ENCODE results near the gene C1QL2.

C1QL2 gene

GRCh38 chr2:119181791-119182445, 23.4 kb upstream of the C1QL2 start:
- Histone ChIP-seq H3K4me3 (ENCODE audit: low read length in 2 of 2) (no peak overlapping the region), H3K23ac (ENCODE audit: low read depth, low read length, poor library complexity) (no peak overlapping the region), H3K36me3 (replicated peaks in 1 of 2; ENCODE audit: control insufficient read depth in 2 of 2, insufficient read depth in 2 of 2, low read length in 2 of 2) (no peaks in the 10 kb centered on the region), H2BK120ac (ENCODE audit: low read depth, low read length) (no peak overlapping the region), H4K8ac (ENCODE audit: low read depth, low read length) (no peak overlapping the region), H2BK12ac (ENCODE audit: low read length) (no peak overlapping the region), H3K9ac (ENCODE audit: low read depth, low read length, poor library complexity) (no peak overlapping the region), H3K14ac (ENCODE audit: low read length) (no peak overlapping the region), H3K18ac (ENCODE audit: low read length) (peak overlapping the region; percentile 16), H3K27me3 (ENCODE audit: control insufficient read depth in 3 of 3, insufficient read depth in 3 of 3, low read depth in 1 of 3, low read length in 3 of 3) (no peaks in the 10 kb centered on the region), H3K4ac (ENCODE audit: low read length) (no peak overlapping the region), H2AK5ac (ENCODE audit: low read depth, low read length) (no peak overlapping the region), H3K9me3 (replicated peaks in 1 of 2; ENCODE audit: control insufficient read depth in 2 of 2, insufficient read depth in 1 of 2, low read depth in 1 of 2, low read length in 2 of 2) (no peaks in the 10 kb centered on the region), H3K4me1 (ENCODE audit: control insufficient read depth in 2 of 2, insufficient read depth in 1 of 2, low read depth in 1 of 2, low read length in 2 of 2) (no peaks in the 10 kb centered on the region), H2BK15ac (ENCODE audit: low read length) (no peak overlapping the region), H4K91ac (ENCODE audit: low read depth, low read length, poor library complexity) (no peak overlapping the region), H2BK5ac (ENCODE audit: low read length) (no peak overlapping the region), H3K79me1 (ENCODE audit: low read depth, low read length) (no peaks in the 10 kb centered on the region), H2AFZ (ENCODE audit: low read length) (no peak overlapping the region), H3K27ac (replicated peaks; ENCODE audit: low read length) (no peak overlapping the region), H3K4me2 (ENCODE audit: insufficient read depth, low read length, poor library complexity, severe bottlenecking) (no peak overlapping the region)
- no peak for DNase-seq (ENCODE audit: low spot score)
- WGBS, 2 donors (ENCODE audit: extremely low coverage in 2 of 2, insufficient read length in 2 of 2, insufficient replicate concordance in 1 of 2): no CpG with 5 or more reads among the region's 13 CpGs

GRCh38 chr2:119181391-119181790, 22.8 kb upstream of the C1QL2 start:
- Histone ChIP-seq H2BK15ac (ENCODE audit: low read length) (no peak overlapping the region), H3K36me3 (replicated peaks in 1 of 2; ENCODE audit: control insufficient read depth in 2 of 2, insufficient read depth in 2 of 2, low read length in 2 of 2) (no peaks in the 10 kb centered on the region), H3K9me3 (replicated peaks in 1 of 2; ENCODE audit: control insufficient read depth in 2 of 2, insufficient read depth in 1 of 2, low read depth in 1 of 2, low read length in 2 of 2) (no peaks in the 10 kb centered on the region), H3K14ac (ENCODE audit: low read length) (no peak overlapping the region), H3K4me1 (ENCODE audit: control insufficient read depth in 2 of 2, insufficient read depth in 1 of 2, low read depth in 1 of 2, low read length in 2 of 2) (no peaks in the 10 kb centered on the region), H3K4me2 (ENCODE audit: insufficient read depth, low read length, poor library complexity, severe bottlenecking) (no peak overlapping the region), H2BK5ac (ENCODE audit: low read length) (no peak overlapping the region), H3K4me3 (ENCODE audit: low read length in 2 of 2) (no peak overlapping the region), H3K18ac (ENCODE audit: low read length) (peak overlapping the region; percentile 16), H2BK12ac (ENCODE audit: low read length) (no peak overlapping the region), H4K91ac (ENCODE audit: low read depth, low read length, poor library complexity) (no peak overlapping the region), H3K79me1 (ENCODE audit: low read depth, low read length) (no peaks in the 10 kb centered on the region), H2BK120ac (ENCODE audit: low read depth, low read length) (no peak overlapping the region), H2AK5ac (ENCODE audit: low read depth, low read length) (no peak overlapping the region), H4K8ac (ENCODE audit: low read depth, low read length) (no peak overlapping the region), H3K27me3 (ENCODE audit: control insufficient read depth in 3 of 3, insufficient read depth in 3 of 3, low read depth in 1 of 3, low read length in 3 of 3) (no peaks in the 10 kb centered on the region), H3K4ac (ENCODE audit: low read length) (no peak overlapping the region), H3K27ac (replicated peaks; ENCODE audit: low read length) (no peak overlapping the region), H2AFZ (ENCODE audit: low read length) (no peak overlapping the region), H3K9ac (ENCODE audit: low read depth, low read length, poor library complexity) (no peak overlapping the region), H3K23ac (ENCODE audit: low read depth, low read length, poor library complexity) (no peak overlapping the region)
- no peak for DNase-seq (ENCODE audit: low spot score)
- whole genome bisulfite sequencing, 2 donors (ENCODE audit: extremely low coverage in 2 of 2, insufficient read length in 2 of 2, insufficient replicate concordance in 1 of 2): no CpG with 5 or more reads among the region's 10 CpGs

DNA sequence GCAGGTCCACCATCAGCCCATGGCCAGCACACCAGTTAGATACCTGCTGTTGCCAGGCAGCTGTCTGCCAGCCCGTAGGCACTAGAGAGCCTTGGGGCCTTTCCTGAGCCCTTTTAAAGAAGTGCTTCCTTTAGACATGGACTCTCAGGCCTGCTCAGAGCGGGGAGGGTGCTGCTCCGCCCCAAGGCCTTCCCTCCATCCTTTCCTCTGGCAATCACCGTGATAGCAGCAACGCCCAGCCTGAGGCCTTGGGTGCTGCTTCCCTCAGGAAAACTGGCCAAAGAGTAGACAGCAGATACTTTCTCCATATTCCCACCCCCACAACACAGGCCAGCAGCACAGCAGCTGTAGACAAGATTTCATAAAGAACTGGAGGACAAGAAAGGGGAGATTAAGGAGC, 22.3 kb upstream of the C1QL2 start:
- H3K79me1 ChIP-seq (ENCODE audit: low read depth, low read length): no peaks in the 10 kb centered on the region
- no peak overlapping the region for H2AK5ac ChIP-seq (ENCODE audit: low read depth, low read length)
- H3K27me3 ChIP-seq (ENCODE audit: control insufficient read depth in 3 of 3, insufficient read depth in 3 of 3, low read depth in 1 of 3, low read length in 3 of 3): no peaks in the 10 kb centered on the region
- no peak overlapping the region for H4K91ac ChIP-seq (ENCODE audit: low read depth, low read length, poor library complexity)
- H3K18ac ChIP-seq (ENCODE audit: low read length): no peak overlapping the region
- no peaks in the 10 kb centered on the region for H3K9me3 ChIP-seq (replicated peaks in 1 of 2; ENCODE audit: control insufficient read depth in 2 of 2, insufficient read depth in 1 of 2, low read depth in 1 of 2, low read length in 2 of 2)
- no peak overlapping the region for H3K23ac ChIP-seq (ENCODE audit: low read depth, low read length, poor library complexity)
- H3K14ac ChIP-seq (ENCODE audit: low read length): no peak overlapping the region
- H4K8ac ChIP-seq (ENCODE audit: low read depth, low read length): no peak overlapping the region
- H3K9ac ChIP-seq (ENCODE audit: low read depth, low read length, poor library complexity): no peak overlapping the region
- no peak overlapping the region for H3K4ac ChIP-seq (ENCODE audit: low read length)
- H2BK12ac ChIP-seq (ENCODE audit: low read length): no peak overlapping the region
- H3K27ac ChIP-seq (replicated peaks; ENCODE audit: low read length): no peak overlapping the region
- H3K4me1 ChIP-seq (ENCODE audit: control insufficient read depth in 2 of 2, insufficient read depth in 1 of 2, low read depth in 1 of 2, low read length in 2 of 2): no peaks in the 10 kb centered on the region
- H2BK120ac ChIP-seq (ENCODE audit: low read depth, low read length): no peak overlapping the region
- H2BK5ac ChIP-seq (ENCODE audit: low read length): no peak overlapping the region
- no peak overlapping the region for H3K4me2 ChIP-seq (ENCODE audit: insufficient read depth, low read length, poor library complexity, severe bottlenecking)
- WGBS, 2 donors (ENCODE audit: extremely low coverage in 2 of 2, insufficient read length in 2 of 2, insufficient replicate concordance in 1 of 2): no CpG with 5 or more reads among the region's 5 CpGs
- no peak overlapping the region for H2AFZ ChIP-seq (ENCODE audit: low read length)
- no peak for DNase-seq (ENCODE audit: low spot score)
- no peaks in the 10 kb centered on the region for H3K36me3 ChIP-seq (replicated peaks in 1 of 2; ENCODE audit: control insufficient read depth in 2 of 2, insufficient read depth in 2 of 2, low read length in 2 of 2)
- no peak overlapping the region for H2BK15ac ChIP-seq (ENCODE audit: low read length)
- H3K4me3 ChIP-seq (ENCODE audit: low read length in 2 of 2): no peak overlapping the region

- DNase-seq (ENCODE audit: low spot score): no peak
Measured at GRCh38 chr2:119179991-119180390, 21.4 kb upstream of the C1QL2 start.

More at GRCh38 chr2:119179991-119180390, 21.4 kb upstream of the C1QL2 start:
- Histone ChIP-seq H2BK5ac (ENCODE audit: low read length) (no peak overlapping the region), H3K14ac (ENCODE audit: low read length) (no peak overlapping the region), H3K79me1 (ENCODE audit: low read depth, low read length) (no peaks in the 10 kb centered on the region), H3K9me3 (replicated peaks in 1 of 2; ENCODE audit: control insufficient read depth in 2 of 2, insufficient read depth in 1 of 2, low read depth in 1 of 2, low read length in 2 of 2) (no peaks in the 10 kb centered on the region), H2BK120ac (ENCODE audit: low read depth, low read length) (no peak overlapping the region), H4K8ac (ENCODE audit: low read depth, low read length) (no peak overlapping the region), H3K4ac (ENCODE audit: low read length) (no peak overlapping the region), H3K36me3 (replicated peaks in 1 of 2; ENCODE audit: control insufficient read depth in 2 of 2, insufficient read depth in 2 of 2, low read length in 2 of 2) (no peaks in the 10 kb centered on the region), H4K91ac (ENCODE audit: low read depth, low read length, poor library complexity) (no peak overlapping the region), H2AFZ (ENCODE audit: low read length) (no peak overlapping the region), H3K23ac (ENCODE audit: low read depth, low read length, poor library complexity) (no peak overlapping the region), H2BK12ac (ENCODE audit: low read length) (no peak overlapping the region), H3K9ac (ENCODE audit: low read depth, low read length, poor library complexity) (no peak overlapping the region), H3K18ac (ENCODE audit: low read length) (no peak overlapping the region), H3K27me3 (ENCODE audit: control insufficient read depth in 3 of 3, insufficient read depth in 3 of 3, low read depth in 1 of 3, low read length in 3 of 3) (no peaks in the 10 kb centered on the region), H3K27ac (replicated peaks; ENCODE audit: low read length) (no peak overlapping the region), H2BK15ac (ENCODE audit: low read length) (no peak overlapping the region), H2AK5ac (ENCODE audit: low read depth, low read length) (no peak overlapping the region), H3K4me3 (ENCODE audit: low read length in 2 of 2) (no peak overlapping the region), H3K4me2 (ENCODE audit: insufficient read depth, low read length, poor library complexity, severe bottlenecking) (no peak overlapping the region), H3K4me1 (ENCODE audit: control insufficient read depth in 2 of 2, insufficient read depth in 1 of 2, low read depth in 1 of 2, low read length in 2 of 2) (no peaks in the 10 kb centered on the region)
- WGBS, 2 donors (ENCODE audit: extremely low coverage in 2 of 2, insufficient read length in 2 of 2, insufficient replicate concordance in 1 of 2): no CpG with 5 or more reads among the region's 7 CpGs

Data from neuronal stem cell (in vitro differentiated cells).